Choroid plexus epithelial cell (primary cell): ENCODE data around the gene PLCL2.
A peak's percentile ranks its signal among the peaks of the same experiment; 100 is the strongest.
"Not testable (repeated sequence)": the region's sequence is repeated elsewhere in the genome, so short reads cannot be mapped to it uniquely, and the experiment has no call there.

Experiments
- DNase-seq: peaks from one replicate; pipeline ENCODE4 v3.0.0-alpha.2; 2010; ENCODE audit warnings: low read depth
- H3K4me3 ChIP-seq: 2 replicates; pipeline ENCODE4 v1.5.1; 2011; ENCODE audit warnings: low read depth, mild to moderate bottlenecking, control low read depth, low read length, moderate library complexity
- TF ChIP-seq, protein P1 (sequence below): conservative IDR thresholded peaks from 2 replicates; pipeline ENCODE4 v1.5.1; 2011; ENCODE audit warnings: low read depth, mild to moderate bottlenecking, control low read depth, inconsistent platforms, low read length, moderate library complexity

PLCL2 gene

DNA sequence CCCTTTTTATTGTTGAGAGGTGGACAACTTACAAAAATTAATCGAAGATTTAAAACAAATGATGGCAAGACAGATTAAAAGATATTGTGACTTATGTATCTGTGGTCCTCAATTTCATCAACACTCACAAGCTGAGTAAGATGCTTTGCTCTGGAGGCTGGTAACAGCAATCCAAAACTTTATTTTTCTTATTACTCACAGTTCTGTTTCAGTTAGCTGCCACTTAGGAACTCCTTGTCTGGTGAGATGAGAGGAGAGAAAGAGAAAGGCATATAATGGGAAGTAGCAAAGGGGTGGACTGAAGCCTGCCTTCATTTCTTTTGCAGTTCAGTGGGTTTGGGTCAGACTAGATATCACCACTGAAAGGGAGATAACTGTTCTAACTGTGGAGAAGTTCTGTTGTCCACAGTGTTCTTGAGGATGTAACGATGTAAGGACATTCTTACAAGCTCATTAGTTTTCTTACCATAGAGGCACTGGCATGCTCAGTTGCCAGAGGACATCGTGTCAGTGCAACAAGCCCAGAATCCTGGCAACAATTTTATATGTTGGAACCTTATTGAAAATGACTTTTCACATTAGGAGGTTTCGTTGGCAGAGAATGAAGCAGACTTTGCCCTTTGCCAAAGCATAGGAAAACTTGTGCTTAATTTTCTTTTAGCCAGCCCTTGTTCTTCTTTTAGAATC, 93.6 kb downstream of the PLCL2 start:
- TF ChIP-seq, protein P1, sequence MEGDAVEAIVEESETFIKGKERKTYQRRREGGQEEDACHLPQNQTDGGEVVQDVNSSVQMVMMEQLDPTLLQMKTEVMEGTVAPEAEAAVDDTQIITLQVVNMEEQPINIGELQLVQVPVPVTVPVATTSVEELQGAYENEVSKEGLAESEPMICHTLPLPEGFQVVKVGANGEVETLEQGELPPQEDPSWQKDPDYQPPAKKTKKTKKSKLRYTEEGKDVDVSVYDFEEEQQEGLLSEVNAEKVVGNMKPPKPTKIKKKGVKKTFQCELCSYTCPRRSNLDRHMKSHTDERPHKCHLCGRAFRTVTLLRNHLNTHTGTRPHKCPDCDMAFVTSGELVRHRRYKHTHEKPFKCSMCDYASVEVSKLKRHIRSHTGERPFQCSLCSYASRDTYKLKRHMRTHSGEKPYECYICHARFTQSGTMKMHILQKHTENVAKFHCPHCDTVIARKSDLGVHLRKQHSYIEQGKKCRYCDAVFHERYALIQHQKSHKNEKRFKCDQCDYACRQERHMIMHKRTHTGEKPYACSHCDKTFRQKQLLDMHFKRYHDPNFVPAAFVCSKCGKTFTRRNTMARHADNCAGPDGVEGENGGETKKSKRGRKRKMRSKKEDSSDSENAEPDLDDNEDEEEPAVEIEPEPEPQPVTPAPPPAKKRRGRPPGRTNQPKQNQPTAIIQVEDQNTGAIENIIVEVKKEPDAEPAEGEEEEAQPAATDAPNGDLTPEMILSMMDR: no peak
- no peak overlapping the region for H3K4me3 ChIP-seq
- DNase-seq: peak; percentile 9

DNA sequence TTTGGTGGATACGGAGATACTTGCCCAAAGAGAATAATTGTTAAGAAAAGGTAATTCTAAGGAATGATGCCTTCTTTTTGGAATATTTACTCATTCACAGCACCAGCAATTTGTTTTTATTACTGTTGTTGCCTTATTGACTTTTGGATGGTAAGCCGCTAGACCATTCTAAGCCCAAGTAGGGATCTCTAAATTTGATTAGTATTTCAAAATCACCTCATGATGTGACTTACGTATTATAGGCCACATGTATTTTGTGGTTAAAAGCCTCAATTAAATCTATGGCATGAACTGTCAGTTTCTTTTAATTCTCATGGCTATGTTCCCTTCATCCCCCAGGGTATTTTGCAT, 94.1 kb downstream of the PLCL2 start:
- no peak overlapping the region for H3K4me3 ChIP-seq
- TF ChIP-seq, protein P1: no peak

DNA sequence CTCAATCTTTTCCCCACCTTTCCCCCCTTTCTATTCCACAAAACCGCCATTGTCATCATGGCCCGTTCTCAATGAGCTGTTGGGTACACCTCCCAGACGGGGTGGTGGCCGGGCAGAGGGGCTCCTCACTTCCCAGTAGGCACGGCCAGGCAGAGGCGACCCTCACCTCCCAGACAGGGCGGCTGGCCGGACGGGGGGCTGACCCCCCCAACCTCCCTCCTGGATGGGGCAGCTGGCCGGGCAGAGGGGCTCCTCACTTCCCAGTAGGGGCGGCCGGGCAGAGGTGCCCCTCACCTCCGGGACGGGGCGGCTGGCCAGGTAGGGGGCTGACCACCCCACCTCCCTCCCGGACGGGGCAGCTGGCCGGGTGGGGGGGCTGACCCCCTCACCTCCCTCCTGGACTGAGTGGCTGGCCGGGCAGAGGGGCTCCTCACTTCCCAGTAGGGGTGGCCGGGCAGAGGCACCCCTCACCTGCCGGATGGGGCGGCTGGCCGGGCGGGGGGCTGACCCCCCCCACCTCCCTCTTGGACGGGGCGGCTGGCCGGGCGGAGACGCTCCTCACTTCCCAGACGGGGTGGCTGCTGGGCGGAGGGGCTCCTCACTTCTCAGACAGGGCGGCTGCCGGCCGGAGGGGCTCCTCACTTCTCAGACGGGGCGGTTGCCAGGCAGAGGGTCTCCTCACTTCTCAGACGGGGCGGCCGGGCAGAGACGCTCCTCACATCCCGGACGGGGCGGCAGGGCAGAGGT, 95.2 kb downstream of the PLCL2 start:
- not testable (repeated sequence) for DNase-seq, H3K4me3 ChIP-seq

More for the DNA sequence above, 94.1 kb downstream of the PLCL2 start:
- no peak for DNase-seq

DNA sequence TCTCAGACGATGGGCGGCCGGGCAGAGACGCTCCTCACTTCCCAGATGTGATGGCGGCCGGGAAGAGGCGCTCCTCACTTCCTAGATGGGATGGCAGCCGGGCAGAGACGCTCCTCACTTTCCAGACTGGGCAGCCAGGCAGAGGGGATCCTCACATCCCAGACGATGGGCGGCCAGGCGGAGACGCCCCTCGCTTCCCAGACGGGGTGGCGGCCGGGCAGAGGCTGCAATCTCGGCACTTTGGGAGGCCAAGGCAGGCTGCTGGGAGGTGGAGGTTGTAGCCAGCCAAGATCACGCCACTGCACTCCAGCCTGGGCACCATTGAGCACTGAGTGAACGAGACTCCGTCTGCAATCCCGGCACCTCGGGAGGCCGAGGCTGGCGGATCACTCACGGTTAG, 95.8 kb downstream of the PLCL2 start:
- not testable (repeated sequence) for H3K4me3 ChIP-seq

DNA sequence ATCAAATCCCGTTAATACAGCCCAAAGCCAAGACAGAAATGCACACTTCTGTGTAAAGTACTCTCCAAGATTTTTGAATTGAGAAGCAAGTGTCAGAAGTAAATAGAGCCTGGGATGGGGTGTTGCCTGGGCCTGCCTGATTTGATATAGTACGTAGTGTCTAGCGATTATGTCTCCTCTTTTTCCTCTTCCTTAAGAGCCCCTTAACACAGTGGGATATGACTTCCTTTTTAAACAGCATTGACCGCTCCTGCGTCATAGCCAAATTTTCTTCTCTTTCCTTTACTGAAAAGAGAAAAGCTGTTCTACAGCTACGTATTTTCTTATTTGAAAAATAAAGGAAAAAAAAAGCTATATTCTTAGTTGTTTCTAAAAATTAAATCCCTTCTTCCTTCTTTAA, 97.7 kb downstream of the PLCL2 start:
- TF ChIP-seq, protein P1: no peak
- DNase-seq: no peak
- no peak overlapping the region for H3K4me3 ChIP-seq

More for the DNA sequence above, 95.8 kb downstream of the PLCL2 start:
- DNase-seq: not testable (repeated sequence)

DNA sequence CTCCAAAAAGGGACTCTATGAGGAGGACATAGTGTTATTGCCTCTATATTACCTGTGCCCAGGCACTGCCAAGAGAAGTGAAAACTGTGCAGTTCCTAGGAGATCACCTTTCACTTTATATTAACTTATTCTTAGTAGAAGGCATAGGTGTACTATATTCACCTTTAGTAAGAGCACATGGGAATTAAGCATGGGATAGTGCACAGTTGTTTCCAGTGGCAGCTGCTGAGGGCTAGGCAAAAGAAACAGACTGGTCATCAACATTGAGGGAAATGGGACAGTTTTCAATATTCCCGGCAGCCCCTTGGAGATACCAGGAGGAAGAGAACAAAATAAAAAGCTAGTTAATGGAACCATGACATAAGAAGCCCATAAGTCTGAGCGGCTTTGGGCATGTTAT, 100.9 kb downstream of the PLCL2 start:
- TF ChIP-seq, protein P1: no peak
- no peak for DNase-seq

DNA sequence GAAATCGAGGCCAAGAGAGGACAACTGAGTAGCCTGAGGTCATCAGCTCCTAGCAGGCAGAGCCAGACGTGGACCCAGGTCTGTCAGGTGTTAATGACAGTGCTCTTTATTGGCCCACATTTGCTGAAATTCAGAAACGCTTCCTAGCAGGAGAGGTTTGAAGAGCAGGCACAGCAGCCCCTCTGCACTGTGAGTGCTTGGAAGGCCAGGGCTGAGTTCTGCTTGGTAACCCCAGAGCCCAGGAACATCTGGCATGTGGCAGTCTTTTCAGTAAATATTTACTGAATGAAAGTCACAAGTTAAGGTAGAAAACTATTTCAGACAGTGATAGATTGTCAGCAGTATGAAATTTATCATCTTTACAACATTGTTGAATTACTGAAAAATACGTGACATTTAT, 102.4 kb downstream of the PLCL2 start:
- no peak overlapping the region for H3K4me3 ChIP-seq
- DNase-seq: no peak
- TF ChIP-seq, protein P1: no peak

More for the DNA sequence above, 100.9 kb downstream of the PLCL2 start:
- H3K4me3 ChIP-seq: no peak overlapping the region

DNA sequence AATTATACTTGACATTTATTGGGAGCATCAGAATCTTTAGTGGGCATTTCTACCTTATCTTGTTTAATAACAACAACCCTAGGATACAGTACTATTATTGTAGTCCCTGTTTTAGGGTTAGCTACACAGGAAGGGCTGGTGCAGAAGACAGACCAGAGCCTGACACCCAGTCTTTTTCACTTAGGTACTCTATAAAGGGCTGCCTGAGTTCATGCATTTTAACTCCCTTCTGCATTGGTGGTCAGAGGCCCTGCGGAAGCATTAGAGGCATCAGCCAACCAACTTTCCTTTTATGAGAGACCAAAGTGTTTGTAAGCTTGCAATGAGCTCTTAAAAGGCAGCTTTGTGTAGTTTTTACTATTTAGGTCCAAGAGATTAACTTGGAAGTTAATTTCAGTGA, 105.4 kb downstream of the PLCL2 start:
- TF ChIP-seq, protein P1: no peak
- no peak for DNase-seq
- no peak overlapping the region for H3K4me3 ChIP-seq
